BLaER1 (cell line): ENCODE measurements around the gene KCNAB1.
A peak's percentile ranks its signal among the peaks of the same experiment; 100 is the strongest.

Source experiments
- H3K27ac ChIP-seq: shearing (Covaris generic); formaldehyde crosslinking; 2 replicates; pipeline ENCODE4 v1.8.1; 2022
- H3K27me3 ChIP-seq: shearing (Covaris generic); formaldehyde crosslinking; 2 replicates; pipeline ENCODE4 v1.8.1; 2022
- H3K36me3 ChIP-seq: shearing (Covaris generic); formaldehyde crosslinking; 2 replicates; pipeline ENCODE4 v1.8.1; 2022
- H3K4me1 ChIP-seq: shearing (Covaris generic); formaldehyde crosslinking; 2 replicates; pipeline ENCODE4 v1.8.1; 2022
- H3K4me2 ChIP-seq: shearing (Covaris generic); formaldehyde crosslinking; 2 replicates; pipeline ENCODE4 v1.8.1; 2022
- H3K4me3 ChIP-seq: shearing (Covaris generic); formaldehyde crosslinking; 2 replicates; pipeline ENCODE4 v1.8.1; 2022
- H3K9ac ChIP-seq: shearing (Covaris generic); formaldehyde crosslinking; 2 replicates; pipeline ENCODE4 v1.8.1; 2022
- H3K9me3 ChIP-seq: shearing (Covaris generic); formaldehyde crosslinking; 2 replicates; pipeline ENCODE4 v1.8.1; 2022
- H4K20me1 ChIP-seq: shearing (Covaris generic); formaldehyde crosslinking; 2 replicates; pipeline ENCODE4 v1.8.1; 2022
- Cebpa-rat ChIP-seq: shearing (Covaris generic); IDR thresholded peaks from 2 replicates; pipeline ENCODE4 v1.8.1; 2022

Gene KCNAB1

GRCh38 chr3:156351783-156352182 lies 231.4 kb downstream of the KCNAB1 start:
- Histone ChIP-seq H4K20me1 (no peaks in the 10 kb centered on the region), H3K4me2 (peak overlapping the region; percentile 57; the same call in 1 of the 2 replicates), H3K4me1 (peaks cover 23% of the 10 kb centered on the region), H3K9ac (no peak overlapping the region), H3K27me3 (no peaks in the 10 kb centered on the region), H3K36me3 (no peaks in the 10 kb centered on the region), H3K4me3 (no peak overlapping the region), H3K27ac (no peak overlapping the region), H3K9me3 (no peaks in the 10 kb centered on the region)
- TF ChIP-seq Cebpa-rat: no peak

GRCh38 chr3:156352728-156353127 lies 232.3 kb downstream of the KCNAB1 start:
- no peak overlapping the region for H3K4me3 ChIP-seq
- H3K27me3 ChIP-seq: no peaks in the 10 kb centered on the region
- H3K36me3 ChIP-seq: no peaks in the 10 kb centered on the region
- no peak overlapping the region for H3K4me2 ChIP-seq
- no peak overlapping the region for H3K27ac ChIP-seq
- H4K20me1 ChIP-seq: no peaks in the 10 kb centered on the region
- H3K4me1 ChIP-seq: peaks cover 23% of the 10 kb centered on the region
- no peak for TF ChIP-seq Cebpa-rat
- no peak overlapping the region for H3K9ac ChIP-seq
- no peaks in the 10 kb centered on the region for H3K9me3 ChIP-seq

- no peak for TF ChIP-seq Cebpa-rat
- peaks cover 23% of the 10 kb centered on the region for H3K4me1 ChIP-seq
- no peak overlapping the region for H3K9ac ChIP-seq
- no peaks in the 10 kb centered on the region for H3K9me3 ChIP-seq
- H3K36me3 ChIP-seq: no peaks in the 10 kb centered on the region
- H3K27ac ChIP-seq: no peak overlapping the region
- no peaks in the 10 kb centered on the region for H4K20me1 ChIP-seq
- H3K4me2 ChIP-seq: no peak overlapping the region
- H3K4me3 ChIP-seq: no peak overlapping the region
- no peaks in the 10 kb centered on the region for H3K27me3 ChIP-seq
Observed at GRCh38 chr3:156353563-156353962, 233.2 kb downstream of the KCNAB1 start.

GRCh38 chr3:156356537-156357363 lies 236.4 kb downstream of the KCNAB1 start:
- Histone ChIP-seq H3K36me3 (no peaks in the 10 kb centered on the region), H3K4me2 (no peak overlapping the region), H3K9me3 (no peaks in the 10 kb centered on the region), H3K27ac (no peak overlapping the region), H3K4me1 (peaks cover 13% of the 10 kb centered on the region), H3K9ac (no peak overlapping the region), H3K27me3 (no peaks in the 10 kb centered on the region), H3K4me3 (no peak overlapping the region), H4K20me1 (no peaks in the 10 kb centered on the region)
- TF ChIP-seq Cebpa-rat: no peak

GRCh38 chr3:156358232-156358631 lies 237.9 kb downstream of the KCNAB1 start:
- Histone ChIP-seq H3K36me3 (no peaks in the 10 kb centered on the region), H3K4me1 (peaks cover 12% of the 10 kb centered on the region), H3K9me3 (no peaks in the 10 kb centered on the region), H4K20me1 (no peaks in the 10 kb centered on the region), H3K27ac (no peak overlapping the region), H3K4me2 (no peak overlapping the region), H3K9ac (no peak overlapping the region), H3K27me3 (no peaks in the 10 kb centered on the region), H3K4me3 (no peak overlapping the region)
- TF ChIP-seq Cebpa-rat: no peak

- no peaks in the 10 kb centered on the region for H4K20me1 ChIP-seq
- no peak overlapping the region for H3K9ac ChIP-seq
- H3K9me3 ChIP-seq: no peaks in the 10 kb centered on the region
- no peaks in the 10 kb centered on the region for H3K36me3 ChIP-seq
- no peaks in the 10 kb centered on the region for H3K27me3 ChIP-seq
- H3K4me2 ChIP-seq: no peak overlapping the region
- TF ChIP-seq Cebpa-rat: no peak
- no peak overlapping the region for H3K27ac ChIP-seq
- no peak overlapping the region for H3K4me3 ChIP-seq
- H3K4me1 ChIP-seq: peaks cover 12% of the 10 kb centered on the region
Observed at GRCh38 chr3:156359368-156359767, 239.0 kb downstream of the KCNAB1 start.

GRCh38 chr3:156360083-156360482 lies 239.7 kb downstream of the KCNAB1 start:
- TF ChIP-seq Cebpa-rat: no peak
- H3K4me1 ChIP-seq: peaks cover 12% of the 10 kb centered on the region
- H4K20me1 ChIP-seq: no peaks in the 10 kb centered on the region
- peak overlapping the region; percentile 40 for H3K4me2 ChIP-seq
- H3K4me3 ChIP-seq: no peak overlapping the region
- no peaks in the 10 kb centered on the region for H3K27me3 ChIP-seq
- no peaks in the 10 kb centered on the region for H3K36me3 ChIP-seq
- no peak overlapping the region for H3K27ac ChIP-seq
- H3K9ac ChIP-seq: no peak overlapping the region
- no peaks in the 10 kb centered on the region for H3K9me3 ChIP-seq

GRCh38 chr3:156360963-156361362 lies 240.6 kb downstream of the KCNAB1 start:
- H4K20me1 ChIP-seq: no peaks in the 10 kb centered on the region
- peaks cover 12% of the 10 kb centered on the region for H3K4me1 ChIP-seq
- no peak overlapping the region for H3K9ac ChIP-seq
- no peaks in the 10 kb centered on the region for H3K9me3 ChIP-seq
- H3K27ac ChIP-seq: no peak overlapping the region
- no peaks in the 10 kb centered on the region for H3K27me3 ChIP-seq
- no peaks in the 10 kb centered on the region for H3K36me3 ChIP-seq
- no peak for TF ChIP-seq Cebpa-rat
- H3K4me3 ChIP-seq: no peak overlapping the region
- H3K4me2 ChIP-seq: peak overlapping the region; percentile 40

GRCh38 chr3:156366559-156366958 lies 246.2 kb downstream of the KCNAB1 start:
- H3K36me3 ChIP-seq: no peaks in the 10 kb centered on the region
- H4K20me1 ChIP-seq: no peaks in the 10 kb centered on the region
- H3K27me3 ChIP-seq: no peaks in the 10 kb centered on the region
- H3K9ac ChIP-seq: no peak overlapping the region
- TF ChIP-seq Cebpa-rat: no peak
- H3K4me1 ChIP-seq: no peaks in the 10 kb centered on the region
- no peak overlapping the region for H3K27ac ChIP-seq
- no peak overlapping the region for H3K4me3 ChIP-seq
- no peaks in the 10 kb centered on the region for H3K9me3 ChIP-seq
- H3K4me2 ChIP-seq: no peak overlapping the region

GRCh38 chr3:156368189-156368588 lies 247.8 kb downstream of the KCNAB1 start:
- Histone ChIP-seq H3K27me3 (no peaks in the 10 kb centered on the region), H3K4me3 (no peak overlapping the region), H3K9me3 (no peaks in the 10 kb centered on the region), H3K27ac (no peak overlapping the region), H3K36me3 (no peaks in the 10 kb centered on the region), H3K4me1 (no peaks in the 10 kb centered on the region), H3K4me2 (no peak overlapping the region), H3K9ac (no peak overlapping the region), H4K20me1 (no peaks in the 10 kb centered on the region)
- TF ChIP-seq Cebpa-rat: no peak

- H3K36me3 ChIP-seq: no peaks in the 10 kb centered on the region
- no peak overlapping the region for H3K4me2 ChIP-seq
- no peak overlapping the region for H3K4me3 ChIP-seq
Observed at GRCh38 chr3:156371701-156372100, 251.3 kb downstream of the KCNAB1 start.

More at GRCh38 chr3:156371701-156372100, 251.3 kb downstream of the KCNAB1 start:
- TF ChIP-seq Cebpa-rat: no peak
- Histone ChIP-seq H3K4me1 (no peaks in the 10 kb centered on the region), H3K27me3 (no peaks in the 10 kb centered on the region), H3K9ac (no peak overlapping the region), H3K27ac (no peak overlapping the region), H3K9me3 (no peaks in the 10 kb centered on the region), H4K20me1 (no peaks in the 10 kb centered on the region)
